Transverse colon (tissue), 4 donors: ENCODE results near the gene COL23A1.

Source experiments
- CTCF ChIP-seq, 5 experiments: fragments of 200-600 bp in 3 of 5; fragments of 450-650 bp in 2 of 5; sonication (generic) in 3 of 5; IDR thresholded peaks; 1 replicate in 2 of 5; 2 replicates in 3 of 5; pipeline ENCODE4 v1.5.1; 2016 to 2017; ENCODE audit warnings: antibody characterized with exemption in 5 of 5, inconsistent platforms in 3 of 5, mild to moderate bottlenecking in 2 of 5, moderate library complexity in 1 of 5
- EP300 ChIP-seq: sonication (generic); formaldehyde crosslinking; IDR thresholded peaks from one replicate; pipeline ENCODE4 v1.6.1; 2017; ENCODE audit warnings: antibody characterized with exemption, low read depth
- POLR2AphosphoS5 ChIP-seq, 3 donors: sonication (generic); formaldehyde crosslinking; IDR thresholded peaks; one replicate each; pipeline ENCODE4 v1.6.1; 2016; ENCODE audit warnings: antibody characterized with exemption in 3 of 3

- TF ChIP-seq EP300 = no peak
- TF ChIP-seq CTCF (IDR thresholded peaks at IDR 0.05) = no peak
- no peak for TF ChIP-seq POLR2AphosphoS5 (IDR thresholded peaks at IDR 0.05)
Observed at GRCh38 chr5:178545941-178546674, 44.1 kb downstream of the COL23A1 start.
